ENCODE data around the gene EIF2B4. TPM values are rescaled to one million over a fixed set of nuclear protein-coding genes. Genes with fewer than 3 reads are reported as not detected.
A peak's percentile ranks its signal among the peaks of the same experiment; 100 is the strongest.

Gene EIF2B4
- total and polyA plus RNA-seq, 2 of the 13 experiments (the other 11 are each of a cell fraction or from before 2014, with no cell fraction given): 91.5 to 96.4 TPM

GRCh38 chr2:27353762-27354596, 16.2 kb downstream of the EIF2B4 start (continued):
- TF ChIP-seq EP300 (IDR thresholded peaks at IDR 0.05; ENCODE audit: low read depth in 2 of 2, low read length in 2 of 2) (peak in 1 of 2 experiments; percentile 36; a peak in 1 of 4 replicates), EP300 (CRISPR knock-in tag; IDR thresholded peaks at IDR 0.05; ENCODE audit: borderline replicate concordance) (no peak), RBM39 (IDR thresholded peaks at IDR 0.05; ENCODE audit: low read depth, low read length, poor library complexity, severe bottlenecking) (no peak), ZNF264 (CRISPR knock-in tag; IDR thresholded peaks at IDR 0.05) (peak; percentile 53; the same call in 1 of the 2 replicates), POLR2AphosphoS2 (IDR thresholded peaks at IDR 0.05; ENCODE audit: low read depth, low read length) (no peak), ZNF205 (CRISPR knock-in tag; IDR thresholded peaks at IDR 0.05) (0 out of 2 replicates have a peak, but pooled peaks have one; percentile 14), RFX5 (IDR thresholded peaks at IDR 0.05; ENCODE audit: low read depth, low read length) (no peak), PATZ1 (CRISPR knock-in tag; IDR thresholded peaks at IDR 0.05) (peak; percentile 41; the same call in 1 of the 2 replicates), CHD4 (IDR thresholded peaks at IDR 0.05; ENCODE audit: borderline replicate concordance, low read length) (peak; percentile 88; the same call in 1 of the 2 replicates), MBD4 (IDR thresholded peaks at IDR 0.05; ENCODE audit: borderline replicate concordance, low read length) (peak; percentile 33; the same call in 1 of the 2 replicates), ZNF484 (CRISPR knock-in tag; IDR thresholded peaks at IDR 0.05; ENCODE audit: borderline replicate concordance, low read depth) (no peak), PRDM4 (CRISPR knock-in tag; IDR thresholded peaks at IDR 0.05; ENCODE audit: borderline replicate concordance) (no peak), ARNT (IDR thresholded peaks at IDR 0.05) (no peak), ZSCAN9 (CRISPR knock-in tag; IDR thresholded peaks at IDR 0.05; ENCODE audit: borderline replicate concordance) (peak; percentile 4; the same call in 1 of the 2 replicates), ZGPAT (CRISPR knock-in tag; IDR thresholded peaks at IDR 0.05) (peak; percentile 49; the same call in 1 of the 2 replicates), ZNF773 (CRISPR knock-in tag; IDR thresholded peaks at IDR 0.05; ENCODE audit: borderline replicate concordance) (no peak), SOX13 (IDR thresholded peaks at IDR 0.05) (no peak), SOX13 (CRISPR knock-in tag; conservative IDR thresholded peaks at IDR 0.05 in 1 of 2, IDR thresholded peaks at IDR 0.05 in 1 of 2) (peak in 1 of 2 experiments; percentile 60; a peak in 2 of 4 replicates), FOXP1 (IDR thresholded peaks at IDR 0.05) (peak; percentile 65), FOXP1 (CRISPR knock-in tag; IDR thresholded peaks at IDR 0.05) (0 out of 2 replicates have a peak, but pooled peaks have one; percentile 23), ATF3 (CRISPR knock-in tag; IDR thresholded peaks at IDR 0.05) (no peak), ZNF841 (CRISPR knock-in tag; IDR thresholded peaks at IDR 0.05; ENCODE audit: borderline replicate concordance) (no peak), ZNF652 (CRISPR knock-in tag; IDR thresholded peaks at IDR 0.05; ENCODE audit: borderline replicate concordance, low read depth) (no peak), MED1 (CRISPR knock-in tag; IDR thresholded peaks at IDR 0.05) (peak; percentile 61; the same call in 1 of the 2 replicates), JDP2 (CRISPR knock-in tag; IDR thresholded peaks at IDR 0.05; ENCODE audit: borderline replicate concordance) (no peak)
